Measurements from ENCODE around the gene TRIP13. TPM values are rescaled to one million over a fixed set of nuclear protein-coding genes. Genes with fewer than 3 reads are reported as not detected.
A peak's percentile ranks its signal among the peaks of the same experiment; 100 is the strongest.

TRIP13 gene
- total and polyA plus RNA-seq, 9 of the 15 experiments (the other 6 are each of a cell fraction or from before 2014, with no cell fraction given): 24.1 to 116 (median 53.2) TPM

DNA sequence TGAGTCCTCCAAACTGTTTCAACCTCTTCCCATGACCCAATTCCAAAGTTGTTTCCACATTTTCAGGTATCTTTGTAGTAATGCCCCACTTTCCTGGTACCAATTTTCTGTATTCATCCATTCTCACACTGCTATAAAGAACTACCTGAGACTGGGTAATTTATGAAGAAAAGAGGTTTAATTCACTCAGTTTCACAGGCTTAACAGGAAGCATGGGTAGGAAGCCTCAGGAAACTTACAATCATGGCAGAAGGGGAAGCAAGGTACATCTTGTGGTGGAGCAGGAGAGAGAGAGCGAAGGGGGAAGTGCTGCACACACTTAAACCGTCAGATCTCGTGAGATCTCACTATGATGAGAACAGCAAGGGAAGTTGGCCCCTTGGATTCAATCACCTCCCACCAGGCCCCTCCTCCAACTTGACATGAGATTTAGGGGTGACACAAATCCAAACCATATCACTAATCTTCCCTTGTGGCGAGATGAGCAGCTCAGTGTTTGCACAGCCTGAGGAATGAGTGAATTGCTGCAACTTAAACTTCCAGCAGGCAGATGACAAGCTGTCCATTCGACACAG lies 42.9 kb downstream of the TRIP13 start:
- no peak overlapping the region for H3K4me2 ChIP-seq (ENCODE audit: insufficient read depth, low read length)
- 0% methylated on average over 5 of the region's 5 CpGs for WGBS (ENCODE audit: insufficient coverage, low coverage, missing lambda C conversion rate)
- CTCF ChIA-PET (ENCODE audit: low intra/inter-chr PET ratio): no interaction called here
- no peak for TF ChIP-seq ZFP36 (IDR thresholded peaks at IDR 0.05; ENCODE audit: low read depth, low read length, partially characterized antibody)
- no peak for TF ChIP-seq NFIC (IDR thresholded peaks at IDR 0.05)
- no peak for TF ChIP-seq NR2F6 (CRISPR knock-in tag; IDR thresholded peaks at IDR 0.05)
- TF ChIP-seq ZNF766 (CRISPR knock-in tag; conservative IDR thresholded peaks at IDR 0.05): peak; percentile 91
- TF ChIP-seq ZNF316 (IDR thresholded peaks at IDR 0.05): no peak
- TF ChIP-seq, protein P1, sequence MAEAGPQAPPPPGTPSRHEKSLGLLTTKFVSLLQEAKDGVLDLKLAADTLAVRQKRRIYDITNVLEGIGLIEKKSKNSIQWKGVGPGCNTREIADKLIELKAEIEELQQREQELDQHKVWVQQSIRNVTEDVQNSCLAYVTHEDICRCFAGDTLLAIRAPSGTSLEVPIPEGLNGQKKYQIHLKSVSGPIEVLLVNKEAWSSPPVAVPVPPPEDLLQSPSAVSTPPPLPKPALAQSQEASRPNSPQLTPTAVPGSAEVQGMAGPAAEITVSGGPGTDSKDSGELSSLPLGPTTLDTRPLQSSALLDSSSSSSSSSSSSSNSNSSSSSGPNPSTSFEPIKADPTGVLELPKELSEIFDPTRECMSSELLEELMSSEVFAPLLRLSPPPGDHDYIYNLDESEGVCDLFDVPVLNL (CRISPR knock-in tag; IDR thresholded peaks at IDR 0.05; ENCODE audit: low read depth): no peak
- TF ChIP-seq RFX1 (IDR thresholded peaks at IDR 0.05): no peak
- TF ChIP-seq MEIS2 (IDR thresholded peaks at IDR 0.05; ENCODE audit: partially characterized antibody): peak; percentile 36
- TF ChIP-seq ZNF668 (CRISPR knock-in tag; IDR thresholded peaks at IDR 0.05): no peak
- TF ChIP-seq RBBP5 (IDR thresholded peaks at IDR 0.05; ENCODE audit: borderline replicate concordance, insufficient read depth, low read length, poor library complexity, severe bottlenecking): no peak
- peak; percentile 85 for TF ChIP-seq SPI1 (IDR thresholded peaks at IDR 0.05; ENCODE audit: borderline replicate concordance, low read depth, low read length)
- no peak for TF ChIP-seq MBD2 (IDR thresholded peaks at IDR 0.05; ENCODE audit: borderline replicate concordance, low read depth)
- no peak for TF ChIP-seq MCM7 (IDR thresholded peaks at IDR 0.05)
- no peak for TF ChIP-seq MXI1 (IDR thresholded peaks at IDR 0.05; ENCODE audit: low read depth, low read length)
- TF ChIP-seq CBX5 (IDR thresholded peaks at IDR 0.05; ENCODE audit: borderline replicate concordance, low read depth): no peak
- no peak for TF ChIP-seq NFXL1 (CRISPR knock-in tag; IDR thresholded peaks at IDR 0.05)
- no peak for TF ChIP-seq EHMT2 (IDR thresholded peaks at IDR 0.05)
- no peak for TF ChIP-seq MAFF (IDR thresholded peaks at IDR 0.05; ENCODE audit: low read length)
- TF ChIP-seq, protein P2, sequence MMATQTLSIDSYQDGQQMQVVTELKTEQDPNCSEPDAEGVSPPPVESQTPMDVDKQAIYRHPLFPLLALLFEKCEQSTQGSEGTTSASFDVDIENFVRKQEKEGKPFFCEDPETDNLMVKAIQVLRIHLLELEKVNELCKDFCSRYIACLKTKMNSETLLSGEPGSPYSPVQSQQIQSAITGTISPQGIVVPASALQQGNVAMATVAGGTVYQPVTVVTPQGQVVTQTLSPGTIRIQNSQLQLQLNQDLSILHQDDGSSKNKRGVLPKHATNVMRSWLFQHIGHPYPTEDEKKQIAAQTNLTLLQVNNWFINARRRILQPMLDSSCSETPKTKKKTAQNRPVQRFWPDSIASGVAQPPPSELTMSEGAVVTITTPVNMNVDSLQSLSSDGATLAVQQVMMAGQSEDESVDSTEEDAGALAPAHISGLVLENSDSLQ (IDR thresholded peaks at IDR 0.05): peak; percentile 7; the same call in 1 of the 2 replicates
- TF ChIP-seq, protein P3, sequence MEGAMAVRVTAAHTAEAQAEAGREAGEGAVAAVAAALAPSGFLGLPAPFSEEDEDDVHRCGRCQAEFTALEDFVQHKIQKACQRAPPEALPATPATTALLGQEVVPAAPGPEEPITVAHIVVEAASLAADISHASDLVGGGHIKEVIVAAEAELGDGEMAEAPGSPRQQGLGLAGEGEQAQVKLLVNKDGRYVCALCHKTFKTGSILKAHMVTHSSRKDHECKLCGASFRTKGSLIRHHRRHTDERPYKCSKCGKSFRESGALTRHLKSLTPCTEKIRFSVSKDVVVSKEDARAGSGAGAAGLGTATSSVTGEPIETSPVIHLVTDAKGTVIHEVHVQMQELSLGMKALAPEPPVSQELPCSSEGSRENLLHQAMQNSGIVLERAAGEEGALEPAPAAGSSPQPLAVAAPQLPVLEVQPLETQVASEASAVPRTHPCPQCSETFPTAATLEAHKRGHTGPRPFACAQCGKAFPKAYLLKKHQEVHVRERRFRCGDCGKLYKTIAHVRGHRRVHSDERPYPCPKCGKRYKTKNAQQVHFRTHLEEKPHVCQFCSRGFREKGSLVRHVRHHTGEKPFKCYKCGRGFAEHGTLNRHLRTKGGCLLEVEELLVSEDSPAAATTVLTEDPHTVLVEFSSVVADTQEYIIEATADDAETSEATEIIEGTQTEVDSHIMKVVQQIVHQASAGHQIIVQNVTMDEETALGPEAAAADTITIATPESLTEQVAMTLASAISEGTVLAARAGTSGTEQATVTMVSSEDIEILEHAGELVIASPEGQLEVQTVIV (CRISPR knock-in tag; IDR thresholded peaks at IDR 0.05; ENCODE audit: borderline replicate concordance): no peak

More for the DNA sequence above, 42.9 kb downstream of the TRIP13 start:
- peak; percentile 62 for ATAC-seq
- Histone ChIP-seq H3K9ac (ENCODE audit: insufficient read depth in 1 of 2, low read depth in 2 of 2, low read length in 2 of 2) (no peak overlapping the region), H3K4me1 (replicated peaks in 1 of 2; ENCODE audit: control insufficient read depth in 2 of 2, insufficient read depth in 2 of 2, low read length in 2 of 2) (no peaks in the 10 kb centered on the region), H3K4me3 (no peak overlapping the region), H2AFZ (ENCODE audit: low read depth, low read length) (peak overlapping the region; percentile 1; the same call in 1 of the 2 replicates), H3K79me2 (ENCODE audit: control insufficient read depth, insufficient read depth, low read length) (no peaks in the 10 kb centered on the region), H3K9me3 (replicated peaks; ENCODE audit: control insufficient read depth, insufficient read depth, low read depth, low read length) (no peaks in the 10 kb centered on the region), H3K27ac (ENCODE audit: extremely low read depth, low read depth, low read length) (no peak overlapping the region), H3K36me3 (ENCODE audit: control insufficient read depth, insufficient read depth, low read length) (no peaks in the 10 kb centered on the region), H3K9me1 (ENCODE audit: control insufficient read depth, insufficient read depth, low read length) (no peaks in the 10 kb centered on the region), H3K27me3 (ENCODE audit: control insufficient read depth in 2 of 2, insufficient read depth in 2 of 2, low read length in 2 of 2) (peaks cover 23 to 48% of the 10 kb centered on the region in 2 experiments), H4K20me1 (replicated peaks; ENCODE audit: control insufficient read depth, insufficient read depth, low read length) (no peaks in the 10 kb centered on the region; the same call in 1 of the 2 replicates)
- in situ Hi-C loops (cut with MboI) (loop anchor here (25.0 kb wide), 1 partner anchor 702 kb away; no protein-coding TSS in a partner anchor), intact Hi-C loops (cut with micrococcal nuclease) (no loop called here)
- POLR2A ChIA-PET: no interaction called here
- no TSS peak for BruUV-seq (replicated peaks)
- peak; percentile 19 for FAIRE-seq
- no peak for DNase-seq (ENCODE audit: extremely low read depth in 1 of 4, low spot score in 3 of 4)

Data from K562 (cell line).